ENCODE results near the gene TRAF4. TPM values are rescaled to one million over a fixed set of nuclear protein-coding genes. Genes with fewer than 3 reads are reported as not detected.

TRAF4 gene
- total and polyA plus RNA-seq, 10 of the 15 experiments (the other 5 are each of a cell fraction or from before 2014, with no cell fraction given) = 3.7 to 197 (median 66.4) TPM

GRCh38 chr17:28698253-28698941 lies 45.4 kb upstream of the TRAF4 start:
- WGBS (ENCODE audit: insufficient coverage, insufficient replicate concordance, low lambda C conversion rate, missing lambda C conversion rate) = 94% methylated on average over 6 of the region's 6 CpGs
- no peaks in the 10 kb centered on the region for H3K27me3 ChIP-seq (replicated peaks in 1 of 2; ENCODE audit: control insufficient read depth in 2 of 2, insufficient read depth in 2 of 2, low read length in 1 of 2)
- no peak overlapping the region for H3K4me3 ChIP-seq
- BruUV-seq (replicated peaks) = no TSS peak
- H3K4me1 ChIP-seq (ENCODE audit: control insufficient read depth, insufficient read depth, low read length) = no peaks in the 10 kb centered on the region
- H3K9me3 ChIP-seq (replicated peaks; ENCODE audit: control insufficient read depth, insufficient read depth, low read length) = no peaks in the 10 kb centered on the region
- intact Hi-C loops (cut with micrococcal nuclease; ENCODE audit: unreplicated experiment) (no loop called here), in situ Hi-C loops (cut with MboI) (no loop called here)
- CTCF ChIA-PET = interaction anchor here (0.5 kb wide), 1 partner anchor 10 kb away, joined by 4 read pairs; no protein-coding TSS in a partner anchor
- no peaks in the 10 kb centered on the region for H4K20me1 ChIP-seq (ENCODE audit: control insufficient read depth, insufficient read depth)
- no peak overlapping the region for H3K4me2 ChIP-seq (ENCODE audit: control insufficient read depth, insufficient read depth)
- FAIRE-seq (no peak), DNase-seq (ENCODE audit: low read depth, low spot score) (no peak), ATAC-seq (no peak)
- POLR2A ChIA-PET = no interaction called here
- TF ChIP-seq GABPA (IDR thresholded peaks at IDR 0.05; ENCODE audit: low read depth) (no peak), ATF7 (IDR thresholded peaks at IDR 0.05; ENCODE audit: low read depth) (no peak), POU2F2 (IDR thresholded peaks at IDR 0.05; ENCODE audit: borderline replicate concordance, low read depth, low read length) (no peak), BCL3 (IDR thresholded peaks at IDR 0.05; ENCODE audit: borderline replicate concordance, insufficient read depth, low read depth, low read length, poor library complexity, severe bottlenecking) (peak; percentile 80)
- SMC1A ChIA-PET (ENCODE audit: uncharacterized antibody, unreplicated experiment) = no interaction called here
- H3K36me3 ChIP-seq (ENCODE audit: control insufficient read depth in 2 of 2, insufficient read depth in 2 of 2, low read length in 1 of 2) = peaks cover 33 to 62% of the 10 kb centered on the region in 2 experiments; a peak in 3 of 4 replicates
- no peaks in the 10 kb centered on the region for H3K79me2 ChIP-seq (ENCODE audit: control insufficient read depth, insufficient read depth, low read length)
- H3K9ac ChIP-seq (ENCODE audit: control insufficient read depth, insufficient read depth, low read length) = no peak overlapping the region
- RAD21 ChIA-PET (ENCODE audit: unreplicated experiment) = no interaction called here
- H3K27ac ChIP-seq (ENCODE audit: control insufficient read depth, insufficient read depth) = no peak overlapping the region
- no peak overlapping the region for H2AFZ ChIP-seq (ENCODE audit: control insufficient read depth, low read depth, low read length)

DNA sequence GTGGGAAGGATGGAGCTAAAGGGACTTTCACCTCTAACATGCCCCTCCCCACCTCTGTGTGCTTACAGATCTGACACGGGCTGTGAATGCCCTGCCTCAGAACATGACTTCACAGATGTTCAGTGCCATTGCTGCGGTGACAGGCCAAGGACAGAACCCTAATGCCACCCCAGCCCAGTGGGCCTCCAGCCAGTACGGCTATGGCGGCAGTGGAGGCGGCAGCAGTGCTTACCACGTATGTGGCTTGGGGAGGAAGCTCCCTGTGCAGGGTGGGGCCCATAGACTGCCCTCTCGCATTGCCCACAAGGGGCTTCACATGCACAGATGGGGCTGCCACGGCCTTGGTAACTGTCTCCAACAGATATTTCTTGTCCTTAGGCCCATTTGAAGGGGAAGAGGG lies 43.5 kb upstream of the TRAF4 start:
- no peak overlapping the region for H3K9ac ChIP-seq (ENCODE audit: control insufficient read depth, insufficient read depth, low read length)
- H4K20me1 ChIP-seq (ENCODE audit: control insufficient read depth, insufficient read depth) = no peaks in the 10 kb centered on the region
- ChIA-PET SMC1A (ENCODE audit: uncharacterized antibody, unreplicated experiment) (no interaction called here), POLR2A (no interaction called here), CTCF (no interaction called here), RAD21 (ENCODE audit: unreplicated experiment) (no interaction called here)
- intact Hi-C loops (cut with micrococcal nuclease; ENCODE audit: unreplicated experiment) = no loop called here
- no peak overlapping the region for H3K4me2 ChIP-seq (ENCODE audit: control insufficient read depth, insufficient read depth)
- no TSS peak for BruUV-seq (replicated peaks)
- TF ChIP-seq ZNF384 (IDR thresholded peaks at IDR 0.05; ENCODE audit: borderline replicate concordance, low read depth, low read length) = no peak
- TF ChIP-seq ATF7 (IDR thresholded peaks at IDR 0.05; ENCODE audit: low read depth) = no peak
- TF ChIP-seq BCL3 (IDR thresholded peaks at IDR 0.05; ENCODE audit: borderline replicate concordance, insufficient read depth, low read depth, low read length, poor library complexity, severe bottlenecking) = no peak
- peak; percentile 46; the same call in 1 of the 2 replicates for TF ChIP-seq POLR2A (IDR thresholded peaks at IDR 0.05; ENCODE audit: low read depth, low read length)
- TF ChIP-seq PML (IDR thresholded peaks at IDR 0.05; ENCODE audit: low read length) = no peak
- TF ChIP-seq, protein P1, sequence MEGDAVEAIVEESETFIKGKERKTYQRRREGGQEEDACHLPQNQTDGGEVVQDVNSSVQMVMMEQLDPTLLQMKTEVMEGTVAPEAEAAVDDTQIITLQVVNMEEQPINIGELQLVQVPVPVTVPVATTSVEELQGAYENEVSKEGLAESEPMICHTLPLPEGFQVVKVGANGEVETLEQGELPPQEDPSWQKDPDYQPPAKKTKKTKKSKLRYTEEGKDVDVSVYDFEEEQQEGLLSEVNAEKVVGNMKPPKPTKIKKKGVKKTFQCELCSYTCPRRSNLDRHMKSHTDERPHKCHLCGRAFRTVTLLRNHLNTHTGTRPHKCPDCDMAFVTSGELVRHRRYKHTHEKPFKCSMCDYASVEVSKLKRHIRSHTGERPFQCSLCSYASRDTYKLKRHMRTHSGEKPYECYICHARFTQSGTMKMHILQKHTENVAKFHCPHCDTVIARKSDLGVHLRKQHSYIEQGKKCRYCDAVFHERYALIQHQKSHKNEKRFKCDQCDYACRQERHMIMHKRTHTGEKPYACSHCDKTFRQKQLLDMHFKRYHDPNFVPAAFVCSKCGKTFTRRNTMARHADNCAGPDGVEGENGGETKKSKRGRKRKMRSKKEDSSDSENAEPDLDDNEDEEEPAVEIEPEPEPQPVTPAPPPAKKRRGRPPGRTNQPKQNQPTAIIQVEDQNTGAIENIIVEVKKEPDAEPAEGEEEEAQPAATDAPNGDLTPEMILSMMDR (IDR thresholded peaks at IDR 0.05 in 2 of 3, conservative IDR thresholded peaks at IDR 0.05 in 1 of 3; ENCODE audit: control insufficient read depth in 2 of 3, extremely low read depth in 1 of 3, insufficient read depth in 1 of 3, low read depth in 3 of 3, low read length in 3 of 3) = no peak
- no peaks in the 10 kb centered on the region for H3K4me1 ChIP-seq (ENCODE audit: control insufficient read depth, insufficient read depth, low read length)
- H3K27me3 ChIP-seq (replicated peaks in 1 of 2; ENCODE audit: control insufficient read depth in 2 of 2, insufficient read depth in 2 of 2, low read length in 1 of 2) = no peaks in the 10 kb centered on the region
- H3K79me2 ChIP-seq (ENCODE audit: control insufficient read depth, insufficient read depth, low read length) = no peaks in the 10 kb centered on the region
- peaks cover 26 to 53% of the 10 kb centered on the region in 2 experiments; a peak in 3 of 4 replicates for H3K36me3 ChIP-seq (ENCODE audit: control insufficient read depth in 2 of 2, insufficient read depth in 2 of 2, low read length in 1 of 2)
- H3K4me3 ChIP-seq = no peak overlapping the region
- no peak for FAIRE-seq
- ATAC-seq = no peak
- no peak overlapping the region for H2AFZ ChIP-seq (ENCODE audit: control insufficient read depth, low read depth, low read length)
- in situ Hi-C loops (cut with MboI) = no loop called here
- no peaks in the 10 kb centered on the region for H3K9me3 ChIP-seq (replicated peaks; ENCODE audit: control insufficient read depth, insufficient read depth, low read length)
- WGBS (ENCODE audit: insufficient coverage, insufficient replicate concordance, low lambda C conversion rate, missing lambda C conversion rate) = 91% methylated on average over 8 of the region's 8 CpGs
- no peak overlapping the region for H3K27ac ChIP-seq (ENCODE audit: control insufficient read depth, insufficient read depth)
- no peak for DNase-seq (ENCODE audit: low read depth, low spot score)
